ENCODE measurements around the gene ZC3H14.

Gene ZC3H14

DNA sequence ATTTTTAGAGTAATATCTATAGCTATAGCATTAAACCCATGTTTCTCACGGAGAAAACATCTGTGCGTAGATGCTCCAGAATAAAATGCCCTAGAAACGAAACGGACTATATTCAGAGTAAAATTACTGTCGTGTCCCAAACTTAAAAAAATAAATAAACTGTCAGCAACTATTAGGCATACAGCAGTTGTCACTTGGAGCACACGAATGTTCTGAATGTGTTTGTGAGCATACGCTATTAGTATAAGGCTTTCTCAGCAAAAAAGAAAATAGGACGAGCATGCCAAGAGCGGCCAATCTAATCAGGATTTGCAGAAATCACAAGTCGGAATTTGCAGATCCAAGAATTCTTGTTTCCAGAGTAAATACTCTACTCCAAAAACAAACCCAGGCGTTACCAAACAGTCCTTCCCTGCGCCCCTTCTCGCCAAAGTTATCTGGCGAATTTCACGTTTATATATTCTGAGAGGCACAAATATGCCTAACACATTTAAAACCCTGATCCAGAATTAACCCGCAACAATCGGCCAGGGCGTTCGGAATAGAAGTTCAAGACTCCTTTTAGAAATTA is 8.9 kb upstream of the ZC3H14 start:
- no peak for DNase-seq

DNA sequence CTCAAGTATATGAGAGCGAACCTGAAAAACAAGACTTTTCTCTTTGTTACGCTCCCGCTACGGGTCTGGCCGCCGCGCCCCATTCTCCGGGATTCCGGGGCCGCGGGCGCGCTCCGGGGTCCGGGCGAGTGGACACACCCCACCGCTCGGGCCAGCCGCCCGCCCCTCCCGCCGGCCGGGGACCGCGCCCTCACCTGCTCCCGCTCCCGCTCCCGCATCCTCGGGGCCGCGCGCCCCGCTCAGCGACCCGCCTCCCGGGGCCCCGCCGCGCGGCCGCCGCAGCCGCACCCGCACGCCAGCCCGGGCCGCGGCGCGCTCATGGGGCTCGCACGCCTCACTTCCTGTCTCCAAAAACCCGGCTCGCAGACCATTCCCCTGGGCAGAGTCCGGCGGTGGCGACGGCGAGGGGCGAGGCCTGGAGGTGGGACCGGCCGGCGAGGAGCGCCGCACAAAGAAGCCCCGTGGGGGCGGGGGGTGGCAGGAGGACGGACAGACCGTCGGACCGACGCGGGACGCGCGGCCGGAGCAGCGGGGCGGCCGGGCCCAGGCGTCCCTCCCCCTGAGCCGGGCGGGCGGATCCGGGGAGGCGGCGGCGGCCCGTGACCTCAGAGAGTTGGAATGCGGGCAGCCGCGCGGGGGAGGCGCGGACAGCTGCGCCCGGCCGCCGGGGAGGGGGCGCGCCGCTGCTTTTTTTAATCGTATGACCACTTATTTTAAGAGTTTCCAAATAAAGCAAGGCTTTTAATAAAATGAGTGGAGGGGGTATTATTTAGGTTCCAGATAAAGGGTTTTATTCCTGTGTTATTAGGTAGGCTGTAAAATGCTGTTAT is 8.2 kb upstream of the ZC3H14 start, which contains the start of gene PTPN21:
Gene PTPN21, minus strand, starts transcription at position 551 of the 830 bp plus-strand sequence. CDS start 4,590 bp downstream, outside the sequence.
- no peak for DNase-seq

GRCh38 chr14:88556581-88556980 is 6.3 kb upstream of the ZC3H14 start:
- no peak for DNase-seq

DNA sequence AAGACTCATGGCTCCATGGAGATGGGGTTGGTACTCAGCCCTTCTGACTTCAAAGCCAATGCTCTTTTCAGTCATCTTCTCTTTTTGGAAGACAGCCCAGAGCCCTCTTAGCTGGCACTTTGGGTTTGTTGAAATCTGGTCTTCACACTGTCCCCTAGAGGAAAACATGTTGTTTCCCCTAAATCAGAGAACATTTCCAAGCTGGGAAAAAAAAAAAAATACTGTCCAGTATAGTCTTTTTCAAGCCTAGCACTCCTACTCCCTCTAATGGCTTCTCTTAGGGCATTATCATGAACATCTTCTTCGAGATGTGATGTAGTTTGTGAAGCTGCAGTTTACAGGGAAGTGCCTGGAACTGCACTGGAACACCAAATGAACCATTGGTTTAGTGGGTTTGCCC is 3.0 kb upstream of the ZC3H14 start:
- DNase-seq = no peak

- DNase-seq = no peak
These were observed 356 bp upstream of the ZC3H14 start for GRCh38 chr14:88562532-88562830.

DNA sequence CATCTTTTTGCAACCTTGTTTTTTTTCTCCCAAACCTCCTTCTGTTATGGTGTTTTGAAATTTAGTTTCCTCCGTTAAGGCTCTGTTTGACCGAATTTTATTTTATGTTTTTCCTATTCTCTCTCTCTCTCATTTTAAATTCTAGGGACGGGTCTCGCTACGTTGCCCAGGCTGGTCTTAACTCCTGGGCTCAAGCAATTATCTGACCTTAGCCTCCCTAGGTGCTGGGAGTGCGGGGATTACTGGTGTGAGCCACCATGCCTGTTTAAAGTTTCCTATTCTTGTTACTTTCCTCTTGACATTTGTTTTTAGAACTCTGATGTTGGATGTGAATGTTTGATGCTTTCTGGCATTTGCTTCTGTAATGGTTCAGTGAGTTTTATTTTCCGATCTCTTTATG is 1.0 kb downstream of the ZC3H14 start:
- no peak for DNase-seq

GRCh38 chr14:88565427-88565826 is 2.6 kb downstream of the ZC3H14 start:
- no peak for DNase-seq

GRCh38 chr14:88568196-88568595 is 5.4 kb downstream of the ZC3H14 start:
- no peak for DNase-seq

DNA sequence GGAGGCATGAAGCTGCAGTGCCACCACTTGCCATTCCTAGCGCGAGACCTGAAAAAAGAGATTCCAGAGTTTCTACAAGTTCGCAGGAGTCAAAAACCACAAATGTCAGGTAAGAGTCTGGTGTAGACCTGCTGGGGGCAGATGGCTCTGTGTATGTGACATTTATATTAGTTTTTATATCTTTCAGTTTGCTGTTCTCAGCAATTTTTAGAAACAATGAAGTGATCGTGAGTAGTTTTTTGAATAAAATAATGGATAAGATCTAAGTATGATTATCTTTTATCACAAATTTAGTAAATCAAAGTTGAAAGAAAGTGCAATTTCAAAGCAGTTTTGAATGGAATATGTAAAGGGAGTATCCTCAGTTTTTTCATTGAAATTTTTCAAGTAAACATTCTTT is 9.3 kb downstream of the ZC3H14 start:
- no peak for DNase-seq

DNA sequence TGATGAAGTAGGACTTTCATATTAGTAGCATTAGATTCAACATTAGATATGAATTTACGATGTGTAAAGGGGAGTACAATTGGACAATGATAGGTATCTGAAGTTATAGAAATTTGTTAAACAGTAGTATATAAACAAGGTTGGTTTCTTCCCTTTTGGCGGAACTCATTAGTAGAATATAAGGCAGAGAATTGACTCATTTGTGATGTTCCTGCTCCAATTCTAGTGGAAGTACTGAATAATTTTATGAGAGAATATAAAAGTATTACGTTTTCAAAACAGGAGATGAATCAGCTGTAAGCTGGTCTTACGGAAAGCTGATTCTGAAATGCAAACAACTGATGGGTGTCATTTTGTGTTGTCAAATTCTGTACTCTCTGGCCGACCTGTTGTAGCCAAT is 13.4 kb downstream of the ZC3H14 start:
- DNase-seq = no peak

DNA sequence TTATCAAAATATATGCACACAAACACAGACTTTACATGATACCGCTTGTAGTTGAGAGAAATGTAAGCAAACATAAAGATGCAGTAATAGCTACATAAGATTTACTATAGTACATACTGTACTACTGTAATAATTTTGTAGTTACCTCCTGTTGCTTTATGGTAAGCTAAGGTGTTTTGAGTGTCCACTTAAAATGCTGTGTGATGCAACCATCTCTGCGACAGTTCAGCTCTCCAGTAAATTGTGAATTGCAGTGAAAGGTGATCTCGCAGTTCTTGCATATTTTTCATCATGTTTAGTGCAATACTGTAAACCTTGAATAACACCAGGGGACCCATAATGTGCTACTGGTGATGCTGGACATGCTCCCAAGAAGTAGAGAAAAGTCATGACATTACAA is 21.6 kb downstream of the ZC3H14 start:
- DNase-seq = no peak

DNA sequence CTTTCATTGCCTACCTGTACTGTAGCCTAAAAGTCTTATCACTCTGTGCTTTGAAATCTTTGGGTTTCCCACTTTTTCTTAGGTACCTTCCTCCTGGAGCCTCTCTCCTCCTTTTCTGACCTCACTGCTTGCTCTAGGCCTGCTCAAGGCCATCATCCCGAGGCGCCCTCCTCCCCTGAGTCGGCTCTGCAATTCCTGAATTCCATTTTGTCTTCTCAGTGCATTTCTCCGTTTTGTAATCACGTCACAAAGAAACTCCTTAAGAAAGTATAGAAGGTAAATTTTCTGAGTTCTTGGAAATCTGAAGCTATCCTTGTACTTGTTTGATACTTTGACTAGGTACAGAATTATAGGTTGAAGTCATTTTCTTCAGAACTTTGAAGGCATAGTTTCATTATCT is 25.2 kb downstream of the ZC3H14 start:
- no peak for DNase-seq

- DNase-seq = no peak
These were observed 27.3 kb downstream of the ZC3H14 start for GRCh38 chr14:88590173-88590572.

GRCh38 chr14:88592031-88592430 is 29.2 kb downstream of the ZC3H14 start:
- DNase-seq = no peak

GRCh38 chr14:88597038-88597437 is 34.2 kb downstream of the ZC3H14 start:
- no peak for DNase-seq

GRCh38 chr14:88597601-88598000 is 34.8 kb downstream of the ZC3H14 start:
- no peak for DNase-seq

GRCh38 chr14:88598097-88598675 is 35.3 kb downstream of the ZC3H14 start:
- no peak for DNase-seq

DNA sequence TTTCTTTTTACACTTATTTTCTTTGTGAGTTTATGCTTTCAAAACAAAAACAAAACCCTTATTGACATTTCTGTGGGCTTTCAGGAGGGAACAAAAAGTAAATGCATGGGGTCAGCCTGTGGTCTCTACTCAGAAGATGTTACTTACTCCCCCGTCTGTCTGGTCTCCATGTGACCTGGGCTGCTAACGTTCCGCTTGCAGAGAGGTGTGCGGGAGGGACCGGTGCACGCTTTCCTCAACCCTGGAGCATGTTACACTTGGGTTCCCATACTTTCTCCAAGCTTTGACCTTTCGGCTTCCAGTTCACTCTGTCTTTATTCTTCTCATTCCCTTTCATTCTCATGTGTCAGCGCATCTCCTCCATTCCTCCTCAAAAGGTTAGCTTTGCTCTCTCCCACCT is 36.5 kb downstream of the ZC3H14 start:
- no peak for DNase-seq

- DNase-seq = no peak
These were observed 37.1 kb downstream of the ZC3H14 start for GRCh38 chr14:88599761-88600439.

DNA sequence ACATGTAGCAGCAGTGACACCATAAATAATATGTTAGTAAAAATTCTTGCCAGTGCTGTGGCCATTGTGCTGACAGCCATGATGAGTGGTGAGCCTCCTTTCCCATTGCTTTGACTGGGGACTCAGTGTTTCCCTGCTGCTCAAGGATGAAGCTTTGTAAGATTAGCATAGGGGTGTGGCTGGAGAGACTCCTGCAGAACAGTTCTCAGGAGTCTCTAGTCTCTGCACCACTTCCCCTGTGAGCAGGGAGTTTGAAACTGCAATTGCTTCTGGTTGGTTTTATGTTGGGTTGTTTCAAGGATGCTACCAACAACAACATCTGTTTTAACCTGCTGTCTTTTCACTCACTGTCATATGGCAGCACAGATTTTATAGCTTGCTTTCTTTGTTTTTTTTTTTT is 41.4 kb downstream of the ZC3H14 start:
- DNase-seq = no peak

GRCh38 chr14:88605594-88605993 is 42.8 kb downstream of the ZC3H14 start:
- DNase-seq = no peak

GRCh38 chr14:88607829-88608228 is 45.0 kb downstream of the ZC3H14 start:
- no peak for DNase-seq

- no peak for DNase-seq
These were observed 49.0 kb downstream of the ZC3H14 start for GRCh38 chr14:88611878-88612277.

GRCh38 chr14:88612981-88613380 is 50.1 kb downstream of the ZC3H14 start:
- no peak for DNase-seq
